GM12864 (cell line): ENCODE data around the gene ITGB3BP.

ENCODE experiments used
- DNase-seq: peaks from one replicate; pipeline ENCODE4 v3.0.0-alpha.2; 2011; ENCODE audit warnings: low read depth
- H3K4me3 ChIP-seq: 2 replicates; pipeline ENCODE4 v1.5.1; 2011; ENCODE audit warnings: mild to moderate bottlenecking, low read depth, low read length, control low read depth
- TF ChIP-seq, protein P1 (sequence below): IDR thresholded peaks from 2 replicates; pipeline ENCODE4 v1.5.1; 2011; ENCODE audit warnings: low read depth, mild to moderate bottlenecking, moderate library complexity, low read length, control low read depth, inconsistent platforms; ENCODE audit errors: missing control alignments

ITGB3BP gene

GRCh38 chr1:63509718-63510117, 13.3 kb downstream of the ITGB3BP start:
- H3K4me3 ChIP-seq: no peak overlapping the region
- TF ChIP-seq, protein P1, sequence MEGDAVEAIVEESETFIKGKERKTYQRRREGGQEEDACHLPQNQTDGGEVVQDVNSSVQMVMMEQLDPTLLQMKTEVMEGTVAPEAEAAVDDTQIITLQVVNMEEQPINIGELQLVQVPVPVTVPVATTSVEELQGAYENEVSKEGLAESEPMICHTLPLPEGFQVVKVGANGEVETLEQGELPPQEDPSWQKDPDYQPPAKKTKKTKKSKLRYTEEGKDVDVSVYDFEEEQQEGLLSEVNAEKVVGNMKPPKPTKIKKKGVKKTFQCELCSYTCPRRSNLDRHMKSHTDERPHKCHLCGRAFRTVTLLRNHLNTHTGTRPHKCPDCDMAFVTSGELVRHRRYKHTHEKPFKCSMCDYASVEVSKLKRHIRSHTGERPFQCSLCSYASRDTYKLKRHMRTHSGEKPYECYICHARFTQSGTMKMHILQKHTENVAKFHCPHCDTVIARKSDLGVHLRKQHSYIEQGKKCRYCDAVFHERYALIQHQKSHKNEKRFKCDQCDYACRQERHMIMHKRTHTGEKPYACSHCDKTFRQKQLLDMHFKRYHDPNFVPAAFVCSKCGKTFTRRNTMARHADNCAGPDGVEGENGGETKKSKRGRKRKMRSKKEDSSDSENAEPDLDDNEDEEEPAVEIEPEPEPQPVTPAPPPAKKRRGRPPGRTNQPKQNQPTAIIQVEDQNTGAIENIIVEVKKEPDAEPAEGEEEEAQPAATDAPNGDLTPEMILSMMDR: no peak
- no peak for DNase-seq

- H3K4me3 ChIP-seq: no peak overlapping the region
- TF ChIP-seq, protein P1: no peak
- no peak for DNase-seq
These were observed 16.2 kb downstream of the ITGB3BP start for GRCh38 chr1:63506782-63507181.

DNA sequence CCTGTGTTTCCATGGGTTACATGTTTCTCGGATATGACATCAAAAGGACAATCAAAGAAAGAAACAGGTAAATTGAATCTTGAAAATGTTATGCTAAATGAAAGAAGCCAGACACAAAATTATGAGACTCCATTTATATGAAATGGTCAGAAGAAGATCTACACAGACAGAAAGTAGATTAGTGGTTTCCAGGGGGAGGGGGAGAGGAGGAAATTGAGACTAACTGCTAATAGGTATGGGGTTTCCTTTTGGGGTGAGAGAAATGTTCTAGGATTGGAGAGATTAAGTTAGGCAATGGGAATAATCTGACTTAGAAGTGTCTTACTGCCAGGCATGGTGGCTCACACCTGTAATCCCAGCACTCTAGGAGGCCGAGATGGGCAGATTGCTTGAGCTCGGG, 21.8 kb downstream of the ITGB3BP start:
- no peak overlapping the region for H3K4me3 ChIP-seq
- DNase-seq: no peak
- TF ChIP-seq, protein P1: no peak

- TF ChIP-seq, protein P1: no peak
- DNase-seq: no peak
- H3K4me3 ChIP-seq: no peak overlapping the region
These were observed 24.9 kb downstream of the ITGB3BP start for GRCh38 chr1:63498106-63498505.

- no peak overlapping the region for H3K4me3 ChIP-seq
- no peak for DNase-seq
- TF ChIP-seq, protein P1: no peak
These were observed 25.4 kb downstream of the ITGB3BP start for GRCh38 chr1:63497577-63497976.

DNA sequence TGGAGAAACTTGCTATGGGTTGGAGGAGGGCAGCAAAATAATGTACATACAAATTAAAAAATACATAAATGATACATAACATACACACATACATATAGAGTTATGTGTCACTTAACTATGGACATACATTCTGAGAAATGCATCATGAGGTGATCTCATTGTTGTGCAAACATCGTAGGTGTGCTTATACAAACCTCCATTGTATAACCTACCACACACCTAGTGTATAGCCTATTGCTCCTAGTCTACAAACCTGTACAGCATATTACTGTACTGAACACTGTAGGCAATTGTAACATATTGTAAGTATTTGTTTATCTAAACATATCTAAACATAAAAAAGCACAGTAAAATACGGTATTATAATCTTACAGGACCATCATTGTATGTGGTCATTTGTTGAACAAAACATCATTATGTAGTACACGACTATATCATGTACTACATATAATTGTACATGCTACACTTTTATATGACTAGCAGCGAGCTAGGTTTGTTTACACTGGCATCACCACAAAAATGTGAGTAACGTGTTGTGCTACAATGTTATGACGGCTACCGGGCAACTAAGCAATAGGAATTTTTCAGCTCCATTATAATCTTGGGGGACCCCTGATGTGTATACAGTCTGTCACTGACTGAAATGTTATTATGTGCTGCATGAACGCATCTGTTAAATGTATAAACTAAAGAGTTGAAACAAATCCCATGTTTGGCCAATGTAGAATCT, 35.5 kb downstream of the ITGB3BP start:
- H3K4me3 ChIP-seq: no peak overlapping the region
- TF ChIP-seq, protein P1: no peak
- DNase-seq: no peak

GRCh38 chr1:63486629-63487028, 36.4 kb downstream of the ITGB3BP start:
- TF ChIP-seq, protein P1: no peak
- no peak for DNase-seq
- H3K4me3 ChIP-seq: no peak overlapping the region
